Fibroblast of skin of left quadriceps (primary cell): Measurements from ENCODE around the gene SHH.
"Not testable (repeated sequence)": the region's sequence is repeated elsewhere in the genome, so short reads cannot be mapped to it uniquely, and the experiment has no call there.

Source experiments
- DNase-seq, 2 experiments: peaks; one replicate each; pipeline ENCODE4 v3.0.0-alpha.2; 2013; ENCODE audit warnings: low read depth in 2 of 2

SHH gene

GRCh38 chr7:155819186-155819585 lies 6.9 kb upstream of the SHH start:
- DNase-seq: no peak

DNA sequence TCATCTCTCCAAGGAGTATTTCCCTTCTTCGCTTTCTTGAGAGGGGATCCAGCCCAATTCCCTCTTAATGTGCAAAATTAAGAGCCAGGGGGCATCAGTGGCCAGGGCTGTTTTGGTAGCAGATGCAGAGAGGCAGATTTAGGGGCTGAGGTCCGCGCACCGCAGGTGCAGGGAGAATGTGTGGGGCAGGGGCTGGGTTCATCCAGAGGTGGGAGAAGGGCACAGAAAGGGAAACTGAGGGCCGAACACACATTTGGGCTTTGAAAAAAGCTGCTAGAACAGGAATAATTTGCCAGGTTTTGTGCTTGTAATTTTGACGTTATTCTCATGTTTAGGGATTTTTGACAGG lies 6.5 kb upstream of the SHH start:
- no peak for DNase-seq

DNA sequence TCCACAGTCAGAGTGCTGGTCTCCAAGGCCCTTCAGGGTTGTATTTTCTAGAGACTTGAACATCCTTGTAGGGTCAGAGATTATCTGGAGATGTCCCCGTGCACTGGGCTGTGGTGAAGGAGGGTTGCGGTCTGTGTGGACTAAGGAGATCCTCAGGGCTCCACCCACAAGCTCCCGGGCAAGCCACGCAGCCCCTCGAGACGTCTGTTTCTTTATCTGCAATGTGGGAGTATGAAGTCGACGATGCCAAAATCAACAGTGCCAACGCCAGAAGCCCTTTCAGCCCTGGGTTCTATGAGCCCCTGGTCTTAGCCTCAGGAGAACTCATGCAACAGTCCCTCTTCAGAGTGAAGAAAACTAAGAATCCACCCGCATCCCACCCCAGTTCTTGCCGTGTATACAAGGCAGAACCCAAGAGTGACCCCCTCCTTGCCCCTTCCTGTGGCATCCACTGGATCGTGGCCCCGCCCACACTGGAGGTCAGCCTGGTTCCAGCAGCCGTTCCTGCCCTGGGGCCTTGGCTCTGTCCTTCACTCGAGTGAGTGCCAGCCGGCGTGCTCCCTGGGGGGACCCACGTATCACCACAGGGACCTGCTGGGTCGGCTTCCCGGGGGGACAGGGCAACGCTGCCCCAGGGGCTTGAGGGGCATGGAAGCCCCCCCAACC lies 6.0 kb upstream of the SHH start:
- DNase-seq: no peak

DNA sequence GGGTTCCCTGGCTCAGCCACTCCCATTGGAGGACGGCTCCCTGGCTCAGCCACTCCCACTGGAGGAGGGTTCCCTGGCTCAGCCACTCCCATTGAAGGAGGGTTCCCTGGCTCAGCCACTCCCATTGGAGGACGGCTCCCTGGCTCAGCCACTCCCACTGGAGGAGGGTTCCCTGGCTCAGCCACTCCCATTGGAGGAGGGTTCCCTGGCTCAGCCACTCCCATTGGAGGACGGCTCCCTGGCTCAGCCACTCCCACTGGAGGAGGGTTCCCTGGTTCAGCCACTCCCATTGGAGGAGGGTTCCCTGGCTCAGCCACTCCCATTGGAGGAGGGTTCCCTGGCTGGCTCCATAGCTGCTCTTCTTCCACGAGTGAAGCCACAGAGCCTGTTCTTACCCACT lies 5.3 kb upstream of the SHH start:
- DNase-seq: not testable (repeated sequence)

DNA sequence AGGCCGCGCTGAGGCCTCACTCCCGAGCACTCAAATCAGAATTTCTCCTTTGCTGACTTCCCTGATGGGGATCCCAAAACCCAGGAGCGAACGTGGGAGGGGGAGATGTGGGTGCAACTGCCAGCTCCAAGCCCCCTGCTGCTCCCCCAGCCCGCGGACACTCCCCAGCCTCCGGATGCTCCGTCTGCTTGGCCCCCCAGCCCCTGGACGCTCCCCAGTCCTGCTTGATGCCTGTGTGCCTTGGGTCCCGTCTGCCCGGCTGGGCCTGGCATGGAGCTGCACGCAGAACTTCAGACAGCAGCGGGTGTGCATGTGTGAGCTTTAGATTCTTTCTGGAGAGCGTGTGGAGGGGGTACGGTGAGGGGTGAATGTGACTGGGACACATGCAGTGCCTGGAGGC lies 4.7 kb upstream of the SHH start:
- no peak for DNase-seq

DNA sequence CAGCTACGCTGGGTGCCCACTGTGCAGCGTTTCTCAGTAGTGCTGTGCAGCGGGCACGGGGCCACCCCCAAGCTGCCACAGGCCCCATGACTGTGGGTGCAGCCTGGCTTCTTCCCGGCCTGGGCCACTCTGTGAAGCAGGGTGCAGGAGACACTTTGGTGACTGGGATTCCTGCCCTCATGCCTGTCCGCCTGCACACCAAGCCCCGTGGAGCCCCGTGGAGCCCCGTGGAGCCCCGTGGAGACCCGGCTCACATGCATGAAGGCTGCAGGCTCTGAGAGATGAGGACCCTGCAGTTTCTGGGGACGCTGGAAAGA lies 3.9 kb upstream of the SHH start:
- DNase-seq: no peak

DNA sequence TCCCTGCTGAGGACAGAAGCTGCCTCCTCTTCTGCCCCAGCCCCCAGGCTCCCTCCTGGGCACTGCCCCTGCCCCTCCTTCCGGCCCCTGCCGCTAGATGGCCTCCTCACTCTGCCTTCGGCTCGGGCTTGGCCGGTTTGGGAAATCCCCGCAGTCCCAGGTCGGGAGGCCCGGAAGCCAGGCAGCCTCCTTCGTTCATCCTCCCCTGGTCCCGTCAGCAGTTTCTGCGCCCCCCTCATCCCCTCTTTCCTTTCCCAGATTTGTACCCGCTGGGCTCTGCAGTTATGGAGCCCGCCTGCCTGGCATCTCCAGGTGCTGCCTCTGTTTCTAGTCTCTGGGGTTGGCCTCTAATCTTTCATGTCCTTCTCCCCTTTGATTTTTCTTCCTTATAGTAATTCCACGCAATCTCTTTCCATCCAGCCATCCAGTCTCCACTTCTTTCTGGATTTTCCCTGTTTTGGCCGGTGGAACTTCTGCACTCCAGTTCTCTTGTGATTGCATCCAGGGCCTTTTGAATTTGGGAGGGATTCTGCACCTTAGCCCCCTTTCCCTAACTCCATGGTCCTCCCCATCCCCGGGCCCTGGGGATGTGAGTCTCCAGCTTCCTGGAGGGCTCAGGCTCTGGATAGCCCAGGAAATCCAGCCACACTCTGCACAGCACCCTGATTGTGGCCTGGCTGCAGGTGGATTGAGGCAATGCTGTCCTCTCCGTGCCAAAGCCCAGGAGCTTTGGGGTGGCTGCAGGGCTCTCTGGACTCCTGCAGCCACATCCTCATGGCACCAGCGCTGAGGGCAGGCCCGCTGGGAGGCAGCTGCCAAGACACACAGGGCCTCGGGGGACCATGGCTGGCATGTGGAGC lies 3.3 kb upstream of the SHH start:
- DNase-seq: no peak

DNA sequence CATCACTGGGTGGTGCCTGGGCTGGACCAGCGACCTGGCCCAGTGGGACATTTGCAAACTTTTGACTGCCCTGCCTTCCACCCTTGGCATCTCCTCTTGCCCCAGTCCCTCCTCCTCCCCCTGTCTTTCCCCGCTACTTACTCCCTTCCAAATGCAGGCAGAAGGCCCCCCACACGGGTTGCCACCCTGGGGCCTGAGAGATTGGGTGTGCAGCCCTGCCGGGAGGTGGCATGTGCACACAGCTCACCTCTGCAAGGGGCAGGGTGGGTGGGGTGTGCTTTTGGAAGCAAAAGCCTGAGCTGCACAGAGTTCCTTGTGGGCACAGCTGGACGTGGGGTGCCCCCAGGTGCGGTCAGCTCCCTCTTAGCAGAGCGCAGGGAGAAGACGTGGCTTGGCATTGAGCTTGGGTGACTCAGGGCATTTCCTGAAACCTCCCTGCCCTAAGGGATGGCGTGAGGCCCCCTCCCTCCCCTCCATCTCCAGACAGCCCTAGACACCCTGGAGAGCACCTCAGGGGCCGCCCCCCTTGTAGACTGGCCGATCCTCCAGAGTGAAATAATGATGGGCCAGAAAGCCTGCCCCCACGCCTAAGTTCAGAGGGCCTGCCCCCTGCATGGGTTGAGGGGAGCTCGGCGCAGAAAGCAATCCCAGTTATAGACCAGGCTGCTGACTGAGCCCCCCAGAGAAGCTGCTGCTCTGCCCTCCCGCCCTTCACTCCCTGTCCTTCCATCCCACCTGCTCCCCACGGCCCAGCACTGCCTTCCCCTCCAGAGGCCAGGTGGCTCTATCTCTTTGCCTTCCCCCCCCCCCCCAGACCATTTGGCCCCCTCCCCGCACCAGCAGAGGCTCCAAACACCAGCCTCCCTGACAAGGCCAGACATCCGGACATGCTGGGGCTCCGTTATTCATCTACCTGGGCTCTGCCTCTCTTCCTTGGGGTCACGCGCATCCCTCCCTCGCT lies 2.3 kb upstream of the SHH start:
- DNase-seq: no peak

- no peak for DNase-seq
These were observed 1.5 kb upstream of the SHH start for GRCh38 chr7:155813546-155814315.

- DNase-seq: no peak
These were observed 862 bp upstream of the SHH start for GRCh38 chr7:155813125-155813524.

- no peak for DNase-seq
These were observed 736 bp downstream of the SHH start for GRCh38 chr7:155811560-155811894.

DNA sequence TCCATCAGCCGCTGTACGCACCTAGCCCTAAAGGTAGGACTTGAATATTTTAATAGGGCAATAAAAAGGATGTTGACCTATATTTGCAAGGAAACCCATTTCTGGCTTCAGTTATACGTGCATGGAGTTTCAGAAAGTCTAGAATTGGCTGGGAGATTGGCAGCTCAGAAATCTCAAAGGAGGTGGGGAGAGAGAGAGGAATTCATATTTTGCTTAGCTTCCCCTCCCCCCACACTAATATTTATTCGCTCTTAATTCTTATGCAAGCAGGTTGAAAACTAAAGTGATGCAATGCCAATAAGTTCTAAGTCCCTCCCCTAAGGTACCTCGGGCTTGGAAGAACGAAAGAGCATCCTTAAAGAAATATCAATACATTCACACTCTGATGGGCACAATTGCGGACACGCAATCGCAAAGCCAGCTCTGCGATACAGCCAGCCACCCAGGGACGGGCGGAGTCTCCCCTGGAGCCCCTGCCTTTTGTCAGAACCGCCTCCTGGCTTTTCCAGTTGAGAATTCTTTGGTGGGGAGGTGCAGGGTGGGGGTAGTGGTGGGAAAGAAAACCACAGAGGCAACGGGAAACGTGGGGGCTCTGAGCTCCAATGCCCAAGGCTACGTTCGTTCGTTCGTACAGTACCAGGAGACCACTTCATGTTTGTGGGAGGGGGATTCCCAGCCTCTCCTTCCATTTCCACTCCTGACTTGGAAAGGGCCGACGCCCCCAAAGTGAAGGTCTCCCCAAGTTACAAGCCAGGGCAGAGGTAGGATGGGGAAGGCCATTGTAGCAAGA lies 1.3 kb downstream of the SHH start:
- DNase-seq: no peak

DNA sequence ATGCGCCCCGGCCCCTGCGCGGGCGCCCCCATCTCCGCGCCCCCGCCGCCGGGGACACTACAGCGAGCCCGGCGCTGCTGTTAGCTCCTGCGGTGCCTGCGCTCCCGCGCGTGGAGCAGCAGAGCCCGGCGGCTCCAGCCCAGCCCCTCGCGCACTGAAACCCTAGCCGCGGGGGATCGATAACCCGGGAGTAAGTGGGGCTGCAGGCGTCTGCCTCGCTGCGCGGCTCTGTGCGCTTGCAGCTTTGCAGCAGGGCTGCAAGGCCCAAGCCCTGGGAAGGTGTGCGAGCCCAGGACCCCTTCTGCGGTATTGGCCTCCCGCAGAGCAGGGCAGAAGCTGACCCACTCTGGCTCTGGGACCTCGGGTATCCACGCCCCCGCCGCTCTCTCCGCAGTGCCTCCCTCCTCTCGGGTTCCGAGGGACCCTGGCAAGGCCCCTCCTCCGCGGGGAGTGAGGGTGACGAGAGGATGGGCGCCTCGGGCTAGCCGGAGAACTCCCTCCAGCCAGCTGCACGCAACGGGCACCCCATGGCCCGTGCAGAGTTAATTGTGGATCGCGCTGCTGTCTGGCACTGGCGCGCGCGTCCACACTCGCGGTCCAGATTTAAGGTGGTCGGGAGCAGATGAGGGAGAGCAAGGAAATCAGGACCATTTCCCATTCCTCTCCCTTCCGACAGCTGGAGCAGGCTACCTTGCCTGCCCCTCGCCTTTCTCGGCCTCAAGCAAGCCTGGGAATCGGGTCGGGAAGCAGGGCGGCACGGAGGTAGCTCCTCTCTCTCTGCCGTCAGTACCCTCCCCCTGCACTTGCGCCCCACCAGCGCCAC lies 2.1 kb downstream of the SHH start:
- DNase-seq: no peak

DNA sequence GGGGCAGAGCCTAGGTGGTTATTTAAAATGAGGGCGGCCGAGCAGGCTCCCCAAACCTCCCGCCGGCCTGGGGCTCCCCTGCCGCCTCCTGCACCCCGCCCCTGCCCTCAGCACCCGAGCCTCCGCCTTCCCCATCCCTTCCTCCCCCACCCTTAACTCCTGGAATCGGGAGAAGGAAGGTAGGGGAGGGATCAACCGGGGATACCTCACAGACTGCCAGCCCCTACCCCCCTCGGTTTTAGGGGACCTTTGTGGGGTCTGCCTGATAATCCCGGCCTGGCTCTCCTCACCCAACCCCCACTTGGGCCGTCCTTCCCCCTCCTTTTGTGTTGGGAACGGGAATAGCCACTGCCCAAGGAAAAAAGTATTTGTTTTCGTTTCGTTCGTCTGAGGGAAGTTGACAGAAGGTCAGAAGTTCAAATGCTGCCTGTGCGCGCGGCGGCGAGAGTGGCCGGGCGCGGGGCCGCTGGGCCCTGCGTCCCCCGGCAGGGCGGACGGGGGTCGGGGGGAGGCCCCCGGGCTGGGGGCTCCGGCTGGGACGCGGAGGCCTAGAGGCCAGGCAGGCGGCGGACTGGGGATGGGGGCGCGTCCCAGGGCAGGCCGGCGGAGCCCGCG lies 2.8 kb downstream of the SHH start:
- DNase-seq: no peak

DNA sequence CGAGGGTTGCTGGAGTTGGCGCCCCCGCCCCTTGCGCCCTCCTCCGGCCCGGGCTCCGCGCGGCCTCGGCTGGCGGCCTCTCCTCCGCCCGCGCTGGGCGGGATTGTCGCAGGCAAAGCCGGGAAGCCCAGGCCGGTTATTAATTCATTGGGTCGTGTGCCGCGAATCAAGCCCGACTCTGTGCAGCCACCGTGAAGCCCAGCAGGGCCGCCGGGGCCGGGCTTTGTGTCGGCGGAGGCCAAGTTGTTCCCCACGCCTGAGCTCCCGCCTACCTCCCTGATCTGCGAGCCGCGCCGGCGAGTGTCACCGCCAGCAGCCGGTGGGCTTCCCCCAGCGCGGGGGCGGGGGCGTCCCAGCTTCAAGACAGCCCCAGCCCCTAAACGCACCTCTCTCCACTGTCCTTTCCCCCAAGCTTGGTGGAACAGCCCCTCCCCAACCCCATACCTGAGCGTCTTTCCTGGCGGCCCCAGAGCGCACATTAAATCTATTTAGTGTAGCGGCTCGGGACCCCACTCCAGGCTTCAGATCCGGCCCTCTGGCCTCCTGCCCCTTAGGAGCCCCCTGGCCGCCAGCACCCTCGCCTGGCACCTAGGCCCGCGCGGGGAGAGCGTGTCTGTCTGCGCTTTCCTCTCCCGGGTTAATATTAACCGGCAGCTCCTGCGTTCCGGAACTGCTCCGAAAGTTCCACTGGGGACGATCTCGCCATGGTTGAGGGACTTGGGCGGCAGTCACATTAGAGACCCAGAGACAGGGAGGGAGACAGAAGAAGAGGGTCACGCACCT lies 3.5 kb downstream of the SHH start:
- no peak for DNase-seq

- no peak for DNase-seq
These were observed 4.3 kb downstream of the SHH start for GRCh38 chr7:155807789-155808548.

DNA sequence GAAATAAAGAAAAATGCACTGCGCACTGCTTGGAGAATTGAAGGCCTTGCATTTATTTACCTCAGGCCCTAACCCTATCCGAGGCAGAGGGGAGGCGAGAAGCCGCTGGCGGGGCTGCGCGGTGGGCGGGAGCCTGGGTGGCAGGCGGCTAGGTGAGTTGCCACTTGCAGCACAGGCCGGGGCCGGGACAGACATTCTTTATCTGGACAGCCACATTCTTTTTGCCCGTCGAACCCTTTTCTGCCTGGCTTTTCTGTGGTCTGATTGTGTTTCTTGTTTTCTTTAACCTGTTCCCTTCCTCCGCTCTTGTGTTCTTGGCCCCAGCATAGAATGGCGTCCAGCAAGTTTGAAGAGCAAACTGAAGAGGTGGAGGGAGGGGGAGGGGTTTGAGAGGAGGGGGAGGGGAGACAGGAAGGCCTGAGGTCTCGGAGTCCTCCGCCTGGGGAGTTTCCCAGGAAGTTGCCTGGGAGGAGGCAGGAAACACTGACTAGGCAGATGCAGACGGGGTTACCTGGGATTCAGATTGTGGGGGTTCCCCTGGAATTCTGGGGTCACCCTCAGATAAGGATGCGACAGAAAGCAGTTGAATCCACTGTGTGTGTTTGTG lies 5.1 kb downstream of the SHH start:
- no peak for DNase-seq
